ENCODE results near the gene PDE7B.

Gene PDE7B

GRCh38 chr6:135851442-135852271 lies at the start of gene PDE7B:
TSS of gene PDE7B (plus strand) at chr6:135851701.
- DNase-seq = peak; percentile 80 to 87

DNA sequence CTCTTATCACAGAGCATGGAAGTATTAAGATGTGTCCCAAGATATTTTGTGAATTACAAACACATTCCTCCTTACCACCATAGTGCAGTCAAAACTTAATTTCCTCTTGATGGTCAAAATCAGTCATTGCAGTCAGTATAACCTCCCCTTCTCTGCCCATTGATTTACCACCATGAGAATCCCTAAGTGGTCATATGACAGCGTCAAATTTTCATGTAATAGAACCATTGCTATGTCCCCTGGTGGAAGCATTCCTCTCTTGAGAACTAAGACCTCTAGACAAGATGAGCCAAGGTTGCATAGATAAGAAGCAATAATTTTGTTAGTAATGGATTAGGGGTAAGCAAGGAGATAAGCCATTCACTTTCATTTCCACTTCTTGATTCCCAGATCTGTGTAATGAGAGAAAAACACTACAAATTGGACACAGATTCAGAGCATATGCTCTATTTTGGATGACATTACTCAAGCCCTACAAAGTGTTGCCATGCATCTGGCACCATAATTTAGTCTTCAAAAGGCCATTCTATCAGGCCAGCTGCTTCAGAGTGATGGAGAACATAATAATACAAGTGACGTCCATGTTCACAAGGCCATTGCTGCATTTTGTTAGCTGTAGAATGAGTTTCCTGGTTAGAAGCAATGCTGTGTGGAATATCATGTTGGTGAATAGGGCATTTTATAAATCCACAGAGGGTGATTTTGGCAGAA lies 49.6 kb upstream of the PDE7B start:
- peak; percentile 34 to 77 for DNase-seq

GRCh38 chr6:135810486-135810885 lies 41.0 kb upstream of the PDE7B start:
- no peak for DNase-seq

DNA sequence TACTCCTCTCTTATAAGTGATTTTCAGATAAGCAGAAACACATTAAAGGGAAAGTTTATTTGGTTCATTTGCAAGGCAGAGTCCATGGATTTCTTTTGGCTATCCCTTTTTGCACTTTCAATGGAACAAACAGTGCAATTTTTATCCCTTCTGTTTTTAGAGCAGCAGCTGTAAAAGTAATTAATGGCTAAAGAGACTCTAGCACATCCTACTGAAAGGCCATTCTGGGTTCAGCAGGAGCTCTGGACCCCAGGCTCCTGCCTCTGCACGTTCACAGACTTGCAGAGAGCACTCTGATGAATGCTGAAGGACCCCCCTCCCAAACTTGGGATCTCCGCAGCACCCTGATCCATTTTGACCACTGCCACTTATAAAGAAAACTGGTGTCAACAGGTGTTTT lies 40.3 kb upstream of the PDE7B start:
- no peak for DNase-seq

- DNase-seq = no peak
Observed at GRCh38 chr6:135811644-135812526, 39.6 kb upstream of the PDE7B start.

DNA sequence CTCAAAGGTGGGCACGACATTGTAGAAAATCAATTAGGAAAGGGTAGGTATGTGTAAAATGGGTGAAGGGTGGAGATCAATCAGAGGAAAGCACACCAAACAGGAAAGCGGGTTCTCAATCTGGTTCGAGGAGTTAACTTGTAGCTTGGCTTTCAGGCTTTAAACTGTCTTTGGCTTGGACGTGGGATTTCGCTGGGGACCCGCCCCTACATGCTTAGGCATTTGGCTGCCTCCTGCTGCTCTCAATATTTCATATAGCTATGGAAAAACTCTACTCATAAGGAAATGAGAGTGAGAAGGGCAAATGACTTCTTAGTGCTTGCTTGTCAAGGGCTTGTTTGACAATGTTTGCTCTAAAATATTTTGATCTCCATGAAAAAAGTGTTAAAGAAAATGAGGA lies 38.1 kb upstream of the PDE7B start:
- no peak for DNase-seq

DNA sequence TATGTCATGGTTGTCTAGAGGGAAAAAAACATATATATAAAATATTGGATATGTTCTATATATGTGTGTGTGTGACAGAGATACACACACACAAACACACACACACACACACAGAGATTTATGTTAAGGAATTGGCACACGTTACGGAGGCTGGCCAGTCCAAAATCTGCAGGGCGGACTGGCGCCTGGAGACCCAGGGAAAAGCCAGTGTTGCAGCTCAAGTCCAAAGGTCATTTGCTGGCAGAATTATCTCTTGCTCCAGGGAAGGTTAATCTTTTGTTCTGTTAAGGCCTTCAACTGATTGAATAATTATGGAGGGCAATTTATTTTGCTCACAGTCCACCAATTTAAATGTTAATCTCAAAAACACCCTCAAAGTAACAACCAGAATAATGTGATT lies 37.5 kb upstream of the PDE7B start:
- no peak for DNase-seq

GRCh38 chr6:135815216-135815615 lies 36.3 kb upstream of the PDE7B start:
- DNase-seq = no peak

DNA sequence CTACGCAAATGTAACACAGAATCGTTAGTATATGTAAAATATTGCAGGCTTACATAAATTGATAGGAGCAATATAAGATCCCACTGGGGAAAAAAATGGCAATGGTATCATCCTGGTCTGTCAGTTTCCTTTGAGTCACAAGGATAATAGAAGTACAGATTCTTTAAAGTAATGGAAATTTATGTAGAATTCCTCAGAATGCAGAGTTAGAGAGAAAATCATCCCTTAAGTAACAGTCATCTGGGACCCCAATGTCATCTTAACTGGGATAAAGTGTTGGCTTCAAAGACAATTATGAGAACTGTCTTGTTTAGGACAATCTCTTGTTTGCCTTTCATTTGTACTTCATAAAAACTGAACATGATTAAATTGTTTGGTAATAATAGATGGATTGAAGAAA lies 34.5 kb upstream of the PDE7B start:
- no peak for DNase-seq

- DNase-seq = no peak
Observed at GRCh38 chr6:135819665-135820064, 31.8 kb upstream of the PDE7B start.

DNA sequence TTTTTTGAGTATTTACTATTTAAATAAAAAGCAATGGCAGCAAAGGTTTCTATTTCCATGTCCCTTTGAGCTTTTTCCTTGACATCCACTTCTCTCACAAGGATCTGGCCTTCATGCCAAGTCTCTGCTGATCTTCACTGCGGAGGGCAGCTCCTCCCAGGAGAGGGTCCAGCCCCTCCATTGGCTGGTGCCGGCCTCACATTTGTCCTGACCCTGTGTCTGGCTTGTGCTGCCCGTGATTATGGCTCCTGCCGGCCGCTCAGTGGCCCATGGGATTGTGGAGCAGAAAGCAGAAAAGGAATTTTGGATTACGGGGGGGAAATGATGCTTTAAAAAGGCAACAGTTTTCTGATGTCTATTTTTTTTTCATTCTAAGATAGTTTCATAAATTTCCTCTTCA lies 31.2 kb upstream of the PDE7B start:
- DNase-seq = no peak

DNA sequence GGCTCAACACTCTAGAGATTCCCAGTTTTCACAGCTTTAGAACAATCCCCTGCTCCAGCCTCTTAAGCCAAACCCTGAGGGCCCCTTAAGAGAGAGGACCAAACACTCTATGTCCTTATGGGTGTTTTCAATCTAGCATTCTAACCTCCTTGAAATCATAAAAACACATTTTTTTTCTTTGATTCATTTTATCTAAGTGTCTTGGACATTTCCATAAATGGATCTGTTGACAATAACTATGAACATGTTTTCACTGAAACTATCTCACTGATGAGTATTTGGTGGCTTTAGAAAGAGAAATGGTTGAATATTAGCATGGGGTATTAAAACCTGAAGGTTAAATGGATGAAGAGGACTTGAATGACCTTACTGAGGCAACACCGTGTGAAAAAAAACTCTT lies 27.6 kb upstream of the PDE7B start:
- DNase-seq = no peak

- no peak for DNase-seq
Observed at GRCh38 chr6:135826236-135826804, 25.2 kb upstream of the PDE7B start.

GRCh38 chr6:135828021-135828420 lies 23.5 kb upstream of the PDE7B start:
- no peak for DNase-seq

DNA sequence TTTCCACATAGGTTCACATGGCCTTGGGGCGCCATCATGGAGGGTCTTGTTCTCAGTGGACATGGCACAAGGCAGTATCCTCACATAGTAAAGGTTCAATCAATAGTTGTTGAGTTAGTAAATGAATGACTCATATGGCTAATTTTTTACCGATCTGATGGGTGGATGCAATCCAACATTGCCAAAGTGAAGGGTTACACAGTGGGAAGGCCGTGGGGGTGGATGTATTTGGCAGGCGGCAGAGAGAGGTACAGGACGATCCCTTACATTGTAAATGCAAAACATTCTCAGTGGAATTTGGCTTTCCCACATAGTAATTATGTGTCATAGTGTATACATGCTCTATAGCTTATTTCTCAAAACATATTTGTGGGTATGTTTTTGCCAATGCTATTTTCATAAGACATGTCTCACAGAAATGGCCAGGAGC lies 21.0 kb upstream of the PDE7B start:
- no peak for DNase-seq

DNA sequence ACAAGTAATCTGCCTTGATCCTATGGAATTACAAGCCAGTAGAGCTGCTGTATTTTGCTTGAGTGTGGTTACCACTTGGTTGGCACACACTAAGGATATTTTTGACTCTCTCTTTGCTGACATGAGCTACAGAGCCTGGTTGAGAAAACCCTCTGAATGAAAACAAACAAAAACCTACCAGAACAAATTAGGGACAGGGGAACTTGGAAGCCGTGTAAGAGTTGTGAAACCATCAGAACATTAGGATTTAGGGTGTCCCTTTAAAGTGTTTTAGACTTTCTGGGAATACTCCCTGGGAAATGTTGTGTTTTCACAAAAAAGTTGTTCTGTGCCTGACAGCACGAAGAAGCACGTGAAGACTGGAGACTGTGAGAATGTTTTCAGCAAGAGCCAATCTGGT lies 20.5 kb upstream of the PDE7B start:
- DNase-seq = no peak

DNA sequence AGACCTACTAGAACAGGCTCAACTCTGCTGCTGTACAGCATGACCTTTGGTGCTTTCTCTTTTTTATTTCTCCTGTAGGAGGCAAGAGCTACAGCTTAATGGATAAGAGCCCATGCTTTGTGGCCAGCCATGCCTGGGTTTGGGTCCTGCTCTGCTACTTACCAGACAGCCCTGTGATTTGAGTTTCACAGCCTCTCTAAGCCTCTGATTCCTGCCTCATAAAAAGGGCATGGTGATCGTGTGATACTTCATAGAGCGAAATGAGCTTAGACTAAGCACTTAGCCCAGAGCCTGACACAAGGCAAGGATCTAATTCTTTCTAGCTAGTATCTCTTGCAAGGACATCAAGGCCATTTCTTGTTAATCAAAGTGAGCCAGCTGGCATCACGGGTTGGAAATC lies 19.3 kb upstream of the PDE7B start:
- DNase-seq = no peak

GRCh38 chr6:135833771-135834170 lies 17.7 kb upstream of the PDE7B start:
- DNase-seq = no peak

DNA sequence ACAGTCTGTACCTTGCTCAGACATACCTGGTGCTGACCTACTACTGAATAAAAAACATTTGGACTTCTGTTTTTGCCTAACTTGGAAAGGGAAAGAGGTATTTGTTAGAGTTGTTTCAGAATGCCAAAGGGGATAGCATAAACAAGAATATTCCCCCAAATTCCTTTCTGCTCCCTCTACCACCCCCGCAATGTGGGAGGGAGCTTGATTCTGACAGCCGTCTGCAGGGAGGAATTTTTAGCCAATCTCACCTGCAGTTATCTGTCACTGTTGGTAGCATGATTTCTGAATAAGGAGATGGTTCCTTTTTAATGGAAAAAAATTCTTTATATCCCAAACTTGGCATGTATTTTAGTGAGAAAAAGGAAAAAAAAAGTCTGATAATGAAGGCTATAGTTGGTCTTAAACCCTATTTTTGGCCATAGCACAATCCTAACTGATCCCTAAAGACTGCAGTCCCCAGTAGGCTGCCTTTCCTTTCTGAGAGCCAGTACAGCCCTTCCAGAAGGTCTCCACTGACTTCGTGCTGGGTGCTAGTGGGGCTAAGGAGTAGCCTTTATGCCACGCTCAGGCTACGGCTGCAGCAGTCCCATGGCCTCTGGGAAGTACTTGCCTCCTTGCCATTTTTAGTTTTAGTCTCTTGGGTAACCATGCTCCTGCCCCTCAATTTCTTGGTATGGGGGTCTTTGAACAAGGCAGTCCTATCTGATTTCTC lies 13.6 kb upstream of the PDE7B start:
- no peak for DNase-seq

DNA sequence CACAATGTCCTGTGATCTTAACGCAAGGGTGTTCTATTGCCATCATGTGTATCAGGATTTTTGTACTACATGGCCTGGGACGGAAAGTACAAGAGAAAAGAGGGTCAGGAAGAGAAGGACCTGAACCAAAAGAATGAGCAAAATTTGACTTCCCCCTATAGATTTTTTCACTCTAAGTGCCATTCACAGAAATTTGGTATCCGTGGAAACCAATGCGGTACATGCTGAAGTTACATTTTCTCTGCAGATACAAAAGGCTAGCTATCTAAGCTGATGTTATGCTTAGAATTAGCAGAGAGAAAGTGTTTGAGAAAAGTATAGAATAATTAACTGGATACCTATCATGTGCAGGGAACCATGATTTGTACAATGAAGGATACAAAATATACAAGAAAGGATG lies 12.4 kb upstream of the PDE7B start:
- no peak for DNase-seq

- DNase-seq = no peak
Observed at GRCh38 chr6:135842618-135843392, 8.7 kb upstream of the PDE7B start.

- peak in 1 of 2 experiments; percentile 8 for DNase-seq
Observed at GRCh38 chr6:135850882-135851281, 619 bp upstream of the PDE7B start.

Measured in NCI-H446 (cell line).